ENCODE measurements around the gene MYO9B.

- TF ChIP-seq EZH2 (IDR thresholded peaks at IDR 0.05; ENCODE audit: low read length): no peak
- TF ChIP-seq CTCF (optimal IDR thresholded peaks at IDR 0.05 in 1 of 3, IDR thresholded peaks at IDR 0.05 in 1 of 3, conservative IDR thresholded peaks at IDR 0.05 in 1 of 3; ENCODE audit: extremely low read depth in 1 of 3, insufficient read depth in 2 of 3, low read length in 3 of 3): no peak
Measured at GRCh38 chr19:17075035-17075863, at the start of gene MYO9B, which contains the start of gene HAUS8.
